NB4 (cell line): ENCODE data around the gene CDKN2B-AS1.

Experiments
- CTCF ChIP-seq: IDR thresholded peaks from one replicate; pipeline ENCODE4 v1.5.1; 2012; ENCODE audit warnings: low read depth, low read length
- MYC ChIP-seq: IDR thresholded peaks from 2 replicates; pipeline ENCODE4 v1.6.1; 2011; ENCODE audit warnings: low read depth, low read length
- POLR2A ChIP-seq: IDR thresholded peaks from 2 replicates; pipeline ENCODE4 v1.6.1; 2011; ENCODE audit warnings: mild to moderate bottlenecking; ENCODE audit not compliant: insufficient read length; ENCODE audit errors: extremely low read depth
- TF ChIP-seq, protein P1 (sequence below): IDR thresholded peaks from 2 replicates; pipeline ENCODE4 v1.6.1; 2011; ENCODE audit warnings: low read depth, low read length

GRCh38 chr9:22073349-22073748, 78.8 kb downstream of the CDKN2B-AS1 start:
- TF ChIP-seq MYC (no peak), CTCF (no peak), POLR2A (no peak)
- TF ChIP-seq, protein P1, sequence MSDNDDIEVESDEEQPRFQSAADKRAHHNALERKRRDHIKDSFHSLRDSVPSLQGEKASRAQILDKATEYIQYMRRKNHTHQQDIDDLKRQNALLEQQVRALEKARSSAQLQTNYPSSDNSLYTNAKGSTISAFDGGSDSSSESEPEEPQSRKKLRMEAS: no peak
